Ovary (tissue), 9 donors: ENCODE results near the gene BAG3. TPM values are rescaled to one million over a fixed set of nuclear protein-coding genes. Genes with fewer than 3 reads are reported as not detected.

Experiments used
- DNase-seq, 5 donors: peaks; one replicate each; pipeline ENCODE4 v3.0.0-alpha.2; 2019 to 2020
- H3K27ac ChIP-seq, 2 donors: fragments of 200-600 bp; one replicate each; pipeline versions ENCODE4 v1.5.1 to v1.8.0; 2019 to 2022
- H3K27me3 ChIP-seq: fragments of 200-600 bp; one replicate; pipeline ENCODE4 v1.8.0; 2022
- H3K36me3 ChIP-seq: fragments of 200-600 bp; sonication (generic); one replicate; pipeline ENCODE4 v1.5.1; 2019
- H3K4me1 ChIP-seq: one replicate; pipeline ENCODE4 v1.8.1; 2013; ENCODE audit warnings: mild to moderate bottlenecking, moderate library complexity; ENCODE audit not compliant: insufficient read depth
- H3K4me3 ChIP-seq: fragments of 200-600 bp; sonication (generic); one replicate; pipeline ENCODE4 v1.5.1; 2017
- H3K9me3 ChIP-seq, 2 donors: fragments of 200-600 bp in 1 of 2; sonication (generic) in 1 of 2; one replicate each; pipeline versions ENCODE4 v1.5.1 to v1.8.1; 2013 to 2019; ENCODE audit warnings: mild to moderate bottlenecking in 1 of 2, moderate library complexity in 1 of 2
- CTCF ChIP-seq, 3 donors: fragments of 450-650 bp in 2 of 3; fragments of 200-600 bp in 1 of 3; IDR thresholded peaks; one replicate each; pipeline versions ENCODE4 v1.5.1 to v1.8.0; 2016 to 2022; ENCODE audit warnings: antibody characterized with exemption in 3 of 3, mild to moderate bottlenecking in 1 of 3
- EP300 ChIP-seq: sonication (generic); formaldehyde crosslinking; IDR thresholded peaks from one replicate; pipeline ENCODE4 v1.6.1; 2017; ENCODE audit warnings: antibody characterized with exemption
- POLR2A ChIP-seq: fragments of 450-650 bp; IDR thresholded peaks from one replicate; pipeline ENCODE4 v1.6.1; 2017; ENCODE audit warnings: antibody characterized with exemption, mild to moderate bottlenecking, moderate library complexity
- WGBS, 3 donors: extraction: QIAGEN DNeasy Blood & Tissue Kit in 1 of 3; methylation state at CpG; one replicate each; pipeline versions ENCODE4 v1.1.5 to v1.1.7; 2013 to 2017; 5-methylcytosine and 5-hydroxymethylcytosine counted together
- intact Hi-C, 4 donors: fragments of 100-400 bp; cut with DNase I; formaldehyde crosslinking; loops; one replicate each; pipeline versions ENCODE4 v1.11.0 to v1.15.1; 2022 to 2023
- polyA plus RNA-seq, 2 donors: library from polyadenylated mRNA; stranded (reverse); fragments of 200-250 nt in 1 of 2; fragments of 350-450 nt in 1 of 2; fragmentation: Illumina TruSeq in 1 of 2; extraction: RNeasy Lipid Tissue Mini Kit (QIAGEN cat#74804) in 1 of 2; gene quantifications; one replicate each; pipeline ENCODE4 v1.2.3, GENCODE V29; 2013 to 2014
- total RNA-seq, 7 donors: library from RNA; depleted of rRNA in 2 of 7; stranded (reverse); fragments of >200 nt in 2 of 7; fragmentation: NEBNext Ultra II Directional in 3 of 7; extraction: Animal tissue kit (Norgen Biotek cat#: 25700) in 3 of 7; gene quantifications; one replicate each; pipeline versions ENCODE4 v1.1.0 to v1.2.4, GENCODE V29; 2016 to 2023
- donor health status: DM: no; HTN: no; CAD: no; lungs with moderate emphysema.
- donor health status: DM: no; HTN: no; CAD: no.
- donor health status: Bipolar disorder and iron deficiency.
- donor health status: DM: yes; HTN: yes; CAD: no.
- donor health status: DM: no; HTN: no; CAD: no.
- donor health status: DM: yes; HTN: yes; CAD: no.

BAG3 gene
- total and polyA plus RNA-seq, 9 donors: 13.7 to 33.5 (median 26.9) TPM

- Histone ChIP-seq H3K9me3 (no peaks in the 10 kb centered on the region), H3K4me3 (no peak overlapping the region), H3K36me3 (no peaks in the 10 kb centered on the region), H3K27me3 (no peaks in the 10 kb centered on the region), H3K27ac (no peak overlapping the region), H3K4me1 (no peaks in the 10 kb centered on the region)
- TF ChIP-seq EP300 (no peak), POLR2A (no peak), CTCF (IDR thresholded peaks at IDR 0.05) (no peak)
- WGBS, 3 donors: 73 to 85% (median 76%) methylated on average over 7 of the region's 7 CpGs
- intact Hi-C loops: no loop called here
- DNase-seq: no peak
These were observed 43.4 kb downstream of the BAG3 start for GRCh38 chr10:119694608-119695007.

GRCh38 chr10:119700321-119700954, 49.3 kb downstream of the BAG3 start:
- Histone ChIP-seq H3K4me1 (no peaks in the 10 kb centered on the region), H3K27me3 (no peaks in the 10 kb centered on the region), H3K27ac (no peak overlapping the region), H3K9me3 (no peaks in the 10 kb centered on the region), H3K4me3 (no peak overlapping the region), H3K36me3 (no peaks in the 10 kb centered on the region)
- no peak for DNase-seq
- intact Hi-C loops: no loop called here
- TF ChIP-seq POLR2A (no peak), CTCF (IDR thresholded peaks at IDR 0.05) (no peak), EP300 (no peak)
- 86 to 94% (median 88%) methylated on average over 4 of the region's 4 CpGs for WGBS, 3 donors

DNA sequence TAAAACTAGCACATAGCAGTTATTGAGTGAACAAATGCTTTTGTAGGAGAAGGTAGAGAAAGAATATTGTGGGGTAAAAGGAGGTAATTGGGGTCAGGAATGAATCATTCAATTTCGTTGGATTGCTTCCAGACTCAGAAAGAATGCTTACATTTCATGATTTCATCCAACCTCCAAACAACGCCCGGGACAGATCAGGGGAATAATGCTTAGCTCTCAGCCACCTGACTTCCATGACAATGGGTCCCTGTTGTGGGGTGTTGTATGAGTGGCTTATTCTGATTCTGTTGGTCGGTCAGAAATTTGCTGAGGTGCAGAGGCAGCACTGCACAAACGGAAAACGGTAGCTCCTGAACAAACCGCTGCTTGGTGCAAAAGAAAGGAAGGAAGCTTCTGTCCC, 50.7 kb downstream of the BAG3 start:
- intact Hi-C loops: no loop called here
- Histone ChIP-seq H3K27me3 (no peaks in the 10 kb centered on the region), H3K4me1 (no peaks in the 10 kb centered on the region), H3K27ac (no peak overlapping the region), H3K4me3 (no peak overlapping the region), H3K36me3 (no peaks in the 10 kb centered on the region), H3K9me3 (no peaks in the 10 kb centered on the region)
- no peak for DNase-seq
- 34 to 44% (median 41%) methylated on average over 7 of the region's 7 CpGs for WGBS, 3 donors
- TF ChIP-seq CTCF (IDR thresholded peaks at IDR 0.05) (no peak), POLR2A (no peak), EP300 (no peak)

- intact Hi-C loops: no loop called here
- H3K27me3 ChIP-seq: no peaks in the 10 kb centered on the region
- H3K36me3 ChIP-seq: no peaks in the 10 kb centered on the region
- TF ChIP-seq EP300: no peak
- no peak for TF ChIP-seq CTCF (IDR thresholded peaks at IDR 0.05)
- no peak for TF ChIP-seq POLR2A
- DNase-seq: no peak
- H3K9me3 ChIP-seq: no peaks in the 10 kb centered on the region
- 78 to 83% (median 81%) methylated on average over 2 of the region's 2 CpGs for WGBS, 3 donors
- H3K4me1 ChIP-seq: no peaks in the 10 kb centered on the region
- no peak overlapping the region for H3K4me3 ChIP-seq
- H3K27ac ChIP-seq: no peak overlapping the region
These were observed 51.4 kb downstream of the BAG3 start for GRCh38 chr10:119702583-119702982.
